Measurements from ENCODE around the gene HSPD1. TPM values are rescaled to one million over a fixed set of nuclear protein-coding genes. Genes with fewer than 3 reads are reported as not detected.

The HSPD1 gene
- total and polyA plus RNA-seq, 4 donors, result 185 to 490 (median 287) TPM

GRCh38 chr2:197513915-197514314 is 14.3 kb upstream of the HSPD1 start:
- no peaks in the 10 kb centered on the region for H3K36me3 ChIP-seq (ENCODE audit: control insufficient read depth in 4 of 4, insufficient read depth in 3 of 4, low read depth in 1 of 4, low read length in 3 of 4)
- H3K27ac ChIP-seq (ENCODE audit: low read depth in 1 of 2, low read length in 2 of 2), result no peak overlapping the region
- TF ChIP-seq SP1 (IDR thresholded peaks at IDR 0.05), result no peak
- TF ChIP-seq NR2F2 (IDR thresholded peaks at IDR 0.05), result no peak
- TF ChIP-seq FOXA2 (IDR thresholded peaks at IDR 0.05), result no peak
- TF ChIP-seq JUND (IDR thresholded peaks at IDR 0.05), result no peak
- no peak for TF ChIP-seq RAD21 (IDR thresholded peaks at IDR 0.05)
- no peak for TF ChIP-seq YY1 (IDR thresholded peaks at IDR 0.05)
- TF ChIP-seq RXRA (IDR thresholded peaks at IDR 0.05), result no peak
- no peak for TF ChIP-seq FOXA1 (IDR thresholded peaks at IDR 0.05)
- TF ChIP-seq CTCF (IDR thresholded peaks at IDR 0.05; ENCODE audit: low read depth, low read length, missing input control), result no peak
- no peak for TF ChIP-seq MAX (IDR thresholded peaks at IDR 0.05)
- no peak for TF ChIP-seq HNF4G (IDR thresholded peaks at IDR 0.05)
- no peak for TF ChIP-seq EGR1 (IDR thresholded peaks at IDR 0.05; ENCODE audit: low read depth in 2 of 2)
- TF ChIP-seq ZBTB33 (IDR thresholded peaks at IDR 0.05), result no peak
- no peak for TF ChIP-seq ATF3 (IDR thresholded peaks at IDR 0.05)
- TF ChIP-seq HNF4A (conservative IDR thresholded peaks at IDR 0.05), result no peak
- no peak for TF ChIP-seq TAF1 (conservative IDR thresholded peaks at IDR 0.05)
- no peak for TF ChIP-seq GABPA (IDR thresholded peaks at IDR 0.05 in 1 of 2, conservative IDR thresholded peaks at IDR 0.05 in 1 of 2)
- no peak for TF ChIP-seq REST (IDR thresholded peaks at IDR 0.05)
- no peaks in the 10 kb centered on the region for H3K9me3 ChIP-seq (ENCODE audit: control insufficient read depth in 4 of 4, low read length in 3 of 4)
- H3K4me3 ChIP-seq (ENCODE audit: low read depth in 1 of 3, low read length in 3 of 3), result no peak overlapping the region
- H3K9ac ChIP-seq (ENCODE audit: low read depth in 1 of 2, low read length in 2 of 2), result no peak overlapping the region
- 96% methylated on average over 5 of the region's 5 CpGs for WGBS
- H3K4me1 ChIP-seq (ENCODE audit: control insufficient read depth in 4 of 4, insufficient read depth in 4 of 4, low read length in 3 of 4), result peaks cover 0 to 12% (median 6%) of the 10 kb centered on the region in 4 donors
- no peak for DNase-seq (ENCODE audit: low spot score)
- H3K27me3 ChIP-seq (ENCODE audit: control insufficient read depth in 4 of 4, insufficient read depth in 4 of 4, low read length in 3 of 4), result no peaks in the 10 kb centered on the region
